ENCODE data around the gene TMEM39A.
A peak's percentile ranks its signal among the peaks of the same experiment; 100 is the strongest.

TMEM39A gene

GRCh38 chr3:119463171-119464169, at the start of gene TMEM39A:
TMEM39A (minus strand) TSS chr3:119463615; CDS start chr3:119462074, 1,541 bp downstream.
- peak; percentile 94 for DNase-seq

GRCh38 chr3:119510690-119511089, 47.3 kb upstream of the TMEM39A start:
- no peak for DNase-seq

GRCh38 chr3:119508172-119508845, 44.9 kb upstream of the TMEM39A start:
- DNase-seq, result no peak

GRCh38 chr3:119507404-119507803, 44.0 kb upstream of the TMEM39A start:
- no peak for DNase-seq

GRCh38 chr3:119506631-119507030, 43.2 kb upstream of the TMEM39A start:
- no peak for DNase-seq

GRCh38 chr3:119500901-119501300, 37.5 kb upstream of the TMEM39A start:
- no peak for DNase-seq

- no peak for DNase-seq
Measured at GRCh38 chr3:119500265-119500664, 36.9 kb upstream of the TMEM39A start.

- DNase-seq, result peak; percentile 98
Measured at GRCh38 chr3:119498186-119499011, 35.0 kb upstream of the TMEM39A start, which contains the start of gene TIMMDC1. TIMMDC1 (plus strand) TSS chr3:119498547; CDS start chr3:119498734, 187 bp downstream.

- no peak for DNase-seq
Measured at GRCh38 chr3:119497820-119498185, 34.4 kb upstream of the TMEM39A start.

- no peak for DNase-seq
Measured at GRCh38 chr3:119494597-119494996, 31.2 kb upstream of the TMEM39A start.

GRCh38 chr3:119492810-119493209, 29.4 kb upstream of the TMEM39A start:
- DNase-seq, result no peak

GRCh38 chr3:119492128-119492527, 28.7 kb upstream of the TMEM39A start:
- no peak for DNase-seq

- DNase-seq, result no peak
Measured at GRCh38 chr3:119490153-119490552, 26.7 kb upstream of the TMEM39A start.

- no peak for DNase-seq
Measured at GRCh38 chr3:119485563-119485962, 22.1 kb upstream of the TMEM39A start.

- DNase-seq, result no peak
Measured at GRCh38 chr3:119483101-119483500, 19.7 kb upstream of the TMEM39A start.

GRCh38 chr3:119481079-119481478, 17.7 kb upstream of the TMEM39A start:
- DNase-seq, result no peak

- no peak for DNase-seq
Measured at GRCh38 chr3:119470866-119471265, 7.5 kb upstream of the TMEM39A start.

- DNase-seq, result no peak
Measured at GRCh38 chr3:119469418-119470189, 6.2 kb upstream of the TMEM39A start.

- peak; percentile 37 for DNase-seq
Measured at GRCh38 chr3:119468041-119468440, 4.6 kb upstream of the TMEM39A start.

- no peak for DNase-seq
Measured at GRCh38 chr3:119457246-119457645, 6.2 kb downstream of the TMEM39A start.

GRCh38 chr3:119456469-119456868, 6.9 kb downstream of the TMEM39A start:
- DNase-seq, result no peak

GRCh38 chr3:119453822-119454221, 9.6 kb downstream of the TMEM39A start:
- no peak for DNase-seq
